Spleen (tissue), 11 donors: ENCODE measurements around the gene DMRT1. TPM values are rescaled to one million over a fixed set of nuclear protein-coding genes. Genes with fewer than 3 reads are reported as not detected.

Experiments used
- DNase-seq: peaks from one replicate; pipeline ENCODE4 v3.0.0-alpha.2; 2020
- H3K27ac ChIP-seq, 8 donors: fragments of 200-600 bp; sonication (generic) in 7 of 8; 1 replicate in 4 of 8; 2 replicates in 4 of 8; pipeline versions ENCODE4 v1.5.0 to v1.8.0; 2016 to 2021; ENCODE audit warnings: inconsistent platforms in 4 of 8, mild to moderate bottlenecking in 4 of 8, moderate library complexity in 1 of 8
- H3K27me3 ChIP-seq, 7 donors: fragments of 200-600 bp; sonication (generic) in 6 of 7; replicated peaks in 1 of 7; 1 replicate in 4 of 7; 2 replicates in 3 of 7; pipeline versions ENCODE4 v1.5.0 to v1.8.0; 2016 to 2021; ENCODE audit warnings: inconsistent platforms in 3 of 7, mild to moderate bottlenecking in 1 of 7
- H3K36me3 ChIP-seq, 6 donors: fragments of 200-600 bp; sonication (generic) in 5 of 6; 1 replicate in 4 of 6; 2 replicates in 2 of 6; pipeline versions ENCODE4 v1.5.0 to v1.8.0; 2016 to 2021; ENCODE audit warnings: inconsistent platforms in 2 of 6
- H3K4me1 ChIP-seq, 6 donors: fragments of 200-600 bp; sonication (generic) in 5 of 6; 1 replicate in 3 of 6; 2 replicates in 3 of 6; pipeline versions ENCODE4 v1.5.0 to v1.8.0; 2016 to 2021; ENCODE audit warnings: inconsistent platforms in 3 of 6
- H3K4me3 ChIP-seq, 8 donors: fragments of 200-600 bp; sonication (generic) in 7 of 8; 1 replicate in 4 of 8; 2 replicates in 4 of 8; pipeline versions ENCODE4 v1.5.0 to v1.8.0; 2016 to 2021; ENCODE audit warnings: inconsistent platforms in 4 of 8, mild to moderate bottlenecking in 4 of 8, moderate library complexity in 2 of 8
- H3K9me3 ChIP-seq, 8 donors: fragments of 200-600 bp; sonication (generic) in 7 of 8; 1 replicate in 4 of 8; 2 replicates in 4 of 8; pipeline versions ENCODE4 v1.5.0 to v1.8.0; 2016 to 2021; ENCODE audit warnings: inconsistent platforms in 4 of 8
- POLR2A ChIP-seq, 3 donors: fragments of 450-650 bp; IDR thresholded peaks; one replicate each; pipeline ENCODE4 v1.5.1; 2017; ENCODE audit warnings: antibody characterized with exemption in 3 of 3, mild to moderate bottlenecking in 1 of 3
- POLR2AphosphoS5 ChIP-seq, 3 donors: sonication (generic); formaldehyde crosslinking; IDR thresholded peaks; one replicate each; pipeline ENCODE4 v1.5.1; 2017; ENCODE audit warnings: antibody characterized with exemption in 3 of 3
- WGBS, 5 donors: extraction: QIAGEN DNeasy Blood & Tissue Kit in 3 of 5; methylation state at CpG; one replicate each; pipeline versions ENCODE4 v1.1.5 to v1.1.7; 2013 to 2018; 5-methylcytosine and 5-hydroxymethylcytosine counted together
- intact Hi-C: fragments of 100-400 bp; cut with DNase I; formaldehyde crosslinking; loops from one replicate; pipeline ENCODE4 v1.15.0; 2023; ENCODE audit warnings: low total_unique reads
- polyA plus RNA-seq, 3 donors: library from polyadenylated mRNA; stranded (reverse); fragments of 200-250 nt; gene quantifications; one replicate each; pipeline ENCODE4 v1.2.1, GENCODE V29; 2013
- total RNA-seq, 7 donors: library from RNA; depleted of rRNA in 3 of 7; stranded (reverse); fragments of >200 nt in 3 of 7; fragmentation: NEBNext Ultra II Directional in 4 of 7; extraction: Animal tissue kit (Norgen Biotek cat#: 25700) in 4 of 7; gene quantifications; one replicate each; pipeline versions ENCODE4 v1.1.0 to v1.2.1, GENCODE V29; 2016 to 2021
- TF ChIP-seq, protein P1 (sequence below), 11 experiments: fragments of 200-600 bp in 7 of 11; fragments of 450-650 bp in 4 of 11; sonication (generic) in 4 of 11; IDR thresholded peaks in 8 of 11; conservative IDR thresholded peaks in 3 of 11; 1 replicate in 7 of 11; 2 replicates in 4 of 11; pipeline versions ENCODE4 v1.4.0 to v1.8.0; 2016 to 2021; ENCODE audit warnings: antibody characterized with exemption in 11 of 11, inconsistent platforms in 4 of 11, mild to moderate bottlenecking in 1 of 11
- donor health status: healthy with polysubstance abuse.
- donor health status: DM: no; HTN: no; CAD: no; lungs with moderate emphysema.
- donor health status: DM: no; HTN: no; CAD: no.
- donor health status: Bipolar disorder and iron deficiency.
- donor health status: healthy.
- donor health status: DM: no; HTN: no; CAD: no.
- donor health status: DM: yes; HTN: yes; CAD: no.

DMRT1 gene
- total and polyA plus RNA-seq, 10 donors, result not detected

DNA sequence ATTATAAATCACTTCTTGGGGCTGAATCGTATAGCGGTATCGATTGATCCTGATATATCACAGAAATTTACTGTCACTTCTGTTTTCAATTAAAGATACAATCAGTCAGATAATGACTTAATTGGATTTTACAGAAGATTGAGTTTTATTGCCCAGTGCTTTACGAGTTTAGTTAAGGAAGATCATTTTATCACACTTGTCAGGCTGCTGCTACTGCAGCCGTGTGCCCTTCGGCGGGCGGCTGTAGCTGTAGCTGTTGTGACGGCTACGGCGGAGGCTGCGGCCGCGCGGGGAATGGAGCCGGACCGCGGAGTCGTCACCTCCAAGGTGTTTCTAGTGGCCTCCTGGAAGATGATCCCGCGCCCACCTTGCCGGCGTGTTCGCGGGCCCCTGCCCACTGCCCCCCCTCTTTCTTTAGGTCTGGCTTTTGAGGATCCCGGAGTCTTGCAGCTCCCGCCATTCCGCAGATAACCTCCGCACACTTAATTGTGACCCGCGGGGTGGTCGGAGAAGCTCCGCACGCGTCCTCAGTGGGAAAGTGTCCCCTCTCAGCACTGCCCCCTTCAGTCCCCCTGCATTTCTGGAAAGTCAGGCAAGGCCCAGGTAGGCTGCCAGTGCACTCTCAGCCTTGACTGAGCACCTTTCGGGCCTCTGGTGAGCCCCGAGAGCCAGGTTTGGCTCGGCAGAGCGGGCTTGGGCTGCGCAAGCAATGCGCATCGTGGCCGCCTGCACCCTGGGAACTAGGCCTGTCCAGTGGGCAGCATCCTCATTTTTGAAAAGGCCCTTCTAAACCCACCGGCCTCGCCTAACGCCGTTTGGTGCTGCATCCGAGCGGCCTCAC is 128.0 kb downstream of the DMRT1 start:
- Histone ChIP-seq H3K4me1 (peaks cover 16 to 60% (median 39%) of the 10 kb centered on the region in 6 donors), H3K27me3 (peaks cover 19 to 100% (median 98%) of the 10 kb centered on the region in 7 donors), H3K4me3 (peak overlapping the region in 1 of 8 donors; percentile 25), H3K9me3 (peaks cover 0 to 5% (median 0%) of the 10 kb centered on the region in 8 donors), H3K36me3 (no peaks in the 10 kb centered on the region), H3K27ac (no peak overlapping the region)
- TF ChIP-seq, protein P1, sequence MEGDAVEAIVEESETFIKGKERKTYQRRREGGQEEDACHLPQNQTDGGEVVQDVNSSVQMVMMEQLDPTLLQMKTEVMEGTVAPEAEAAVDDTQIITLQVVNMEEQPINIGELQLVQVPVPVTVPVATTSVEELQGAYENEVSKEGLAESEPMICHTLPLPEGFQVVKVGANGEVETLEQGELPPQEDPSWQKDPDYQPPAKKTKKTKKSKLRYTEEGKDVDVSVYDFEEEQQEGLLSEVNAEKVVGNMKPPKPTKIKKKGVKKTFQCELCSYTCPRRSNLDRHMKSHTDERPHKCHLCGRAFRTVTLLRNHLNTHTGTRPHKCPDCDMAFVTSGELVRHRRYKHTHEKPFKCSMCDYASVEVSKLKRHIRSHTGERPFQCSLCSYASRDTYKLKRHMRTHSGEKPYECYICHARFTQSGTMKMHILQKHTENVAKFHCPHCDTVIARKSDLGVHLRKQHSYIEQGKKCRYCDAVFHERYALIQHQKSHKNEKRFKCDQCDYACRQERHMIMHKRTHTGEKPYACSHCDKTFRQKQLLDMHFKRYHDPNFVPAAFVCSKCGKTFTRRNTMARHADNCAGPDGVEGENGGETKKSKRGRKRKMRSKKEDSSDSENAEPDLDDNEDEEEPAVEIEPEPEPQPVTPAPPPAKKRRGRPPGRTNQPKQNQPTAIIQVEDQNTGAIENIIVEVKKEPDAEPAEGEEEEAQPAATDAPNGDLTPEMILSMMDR (IDR thresholded peaks at IDR 0.05 in 8 of 11, conservative IDR thresholded peaks at IDR 0.05 in 3 of 11), result no peak
- TF ChIP-seq POLR2AphosphoS5 (IDR thresholded peaks at IDR 0.05) (no peak), POLR2A (IDR thresholded peaks at IDR 0.05) (no peak)
- WGBS, 5 donors, result 8 to 11% (median 9%) methylated on average over 41 to 49 of the region's 49 CpGs
- intact Hi-C loops, result no loop called here
- no peak for DNase-seq

GRCh38 chr9:970151-970996 is 128.9 kb downstream of the DMRT1 start:
- Histone ChIP-seq H3K4me3 (peak overlapping the region in 1 of 8 donors; percentile 25), H3K9me3 (peaks cover 0 to 5% (median 0%) of the 10 kb centered on the region in 8 donors), H3K27me3 (peaks cover 26 to 100% (median 98%) of the 10 kb centered on the region in 7 donors), H3K27ac (no peak overlapping the region), H3K36me3 (no peaks in the 10 kb centered on the region), H3K4me1 (peaks cover 16 to 63% (median 39%) of the 10 kb centered on the region in 6 donors)
- TF ChIP-seq, protein P1 (IDR thresholded peaks at IDR 0.05 in 8 of 11, conservative IDR thresholded peaks at IDR 0.05 in 3 of 11), result no peak
- TF ChIP-seq POLR2AphosphoS5 (IDR thresholded peaks at IDR 0.05) (no peak), POLR2A (IDR thresholded peaks at IDR 0.05) (no peak)
- 7 to 19% (median 11%) methylated on average over 46 to 57 of the region's 57 CpGs for WGBS, 5 donors
- intact Hi-C loops, result no loop called here
- DNase-seq, result no peak

GRCh38 chr9:971901-972500 is 130.5 kb downstream of the DMRT1 start:
- intact Hi-C loops, result no loop called here
- peaks cover 26 to 100% (median 100%) of the 10 kb centered on the region in 7 donors for H3K27me3 ChIP-seq
- H3K9me3 ChIP-seq, result peaks cover 0 to 5% (median 0%) of the 10 kb centered on the region in 8 donors
- peak overlapping the region in 7 of 8 donors; percentile 18 to 62 (median 33) for H3K4me3 ChIP-seq
- no peaks in the 10 kb centered on the region for H3K36me3 ChIP-seq
- no peak for DNase-seq
- no peak overlapping the region for H3K27ac ChIP-seq
- TF ChIP-seq, protein P1 (IDR thresholded peaks at IDR 0.05 in 8 of 11, conservative IDR thresholded peaks at IDR 0.05 in 3 of 11), result peak in 1 of 11 experiments; percentile 10
- no peak for TF ChIP-seq POLR2AphosphoS5 (IDR thresholded peaks at IDR 0.05)
- TF ChIP-seq POLR2A (IDR thresholded peaks at IDR 0.05), result no peak
- H3K4me1 ChIP-seq, result peaks cover 20 to 77% (median 50%) of the 10 kb centered on the region in 6 donors
- 2 to 4% (median 4%) methylated on average over 32 to 42 of the region's 42 CpGs for WGBS, 5 donors
